GM23248 (cell line): ENCODE measurements around the gene SLC2A13.
"Not testable (repeated sequence)": the region's sequence is repeated elsewhere in the genome, so short reads cannot be mapped to it uniquely, and the experiment has no call there.

Source experiments
- EZH2 ChIP-seq: fragments of 200-600 bp; sonication (generic); IDR thresholded peaks from 2 replicates; pipeline ENCODE4 v1.6.1; 2018; ENCODE audit warnings: antibody characterized with exemption, mild to moderate bottlenecking; ENCODE audit not compliant: insufficient read depth, poor library complexity, severe bottlenecking
- EZH2phosphoT487 ChIP-seq: fragments of 200-600 bp; sonication (generic); IDR thresholded peaks from 2 replicates; pipeline ENCODE4 v1.6.1; 2018; ENCODE audit warnings: antibody characterized with exemption, moderate library complexity, mild to moderate bottlenecking, low read depth; ENCODE audit not compliant: insufficient read depth

GRCh38 chr12:39848218-39848617 is 257.7 kb downstream of the SLC2A13 start:
- not testable (repeated sequence) for TF ChIP-seq EZH2, EZH2phosphoT487
